Stomach (tissue), 4 donors: ENCODE results near the gene ANAPC7.

Source experiments
- EP300 ChIP-seq: sonication (generic); formaldehyde crosslinking; IDR thresholded peaks from one replicate; pipeline ENCODE4 v1.6.1; 2017; ENCODE audit warnings: antibody characterized with exemption
- POLR2A ChIP-seq, 4 donors: fragments of 450-650 bp; IDR thresholded peaks; one replicate each; pipeline ENCODE4 v1.6.1; 2016; ENCODE audit warnings: antibody characterized with exemption in 4 of 4, control low read depth in 2 of 4, mild to moderate bottlenecking in 1 of 4, moderate library complexity in 1 of 4

- TF ChIP-seq EP300 (no peak), POLR2A (IDR thresholded peaks at IDR 0.05) (no peak)
Measured at GRCh38 chr12:110348431-110349059, 55.0 kb downstream of the ANAPC7 start.
